CD4-positive, alpha-beta T cell treated with Interleukin-15 for 4 hours (primary cell): Measurements from ENCODE around the gene ZFAND3.
"Not testable (repeated sequence)": the region's sequence is repeated elsewhere in the genome, so short reads cannot be mapped to it uniquely, and the experiment has no call there.

Experiments used
- DNase-seq: peaks from one replicate; pipeline ENCODE4 v3.0.0-alpha.2; 2020; ENCODE audit warnings: low spot score

The ZFAND3 gene

GRCh38 chr6:37865504-37865903, 46.0 kb downstream of the ZFAND3 start:
- no peak for DNase-seq

- no peak for DNase-seq
Measured at GRCh38 chr6:37866590-37867507, 47.3 kb downstream of the ZFAND3 start.

GRCh38 chr6:37867756-37868446, 48.4 kb downstream of the ZFAND3 start:
- no peak for DNase-seq

GRCh38 chr6:37868447-37868825, 48.9 kb downstream of the ZFAND3 start:
- no peak for DNase-seq

GRCh38 chr6:37871616-37872372, 52.3 kb downstream of the ZFAND3 start:
- DNase-seq, result no peak

- DNase-seq, result no peak
Measured at GRCh38 chr6:37872373-37872745, 52.8 kb downstream of the ZFAND3 start.

- DNase-seq, result no peak
Measured at GRCh38 chr6:37874726-37875125, 55.2 kb downstream of the ZFAND3 start.

GRCh38 chr6:37875561-37876309, 56.2 kb downstream of the ZFAND3 start:
- DNase-seq, result no peak

GRCh38 chr6:37876843-37877242, 57.3 kb downstream of the ZFAND3 start:
- DNase-seq, result no peak

- DNase-seq, result no peak
Measured at GRCh38 chr6:37877373-37878149, 58.0 kb downstream of the ZFAND3 start.

- no peak for DNase-seq
Measured at GRCh38 chr6:37878150-37878710, 58.7 kb downstream of the ZFAND3 start.

GRCh38 chr6:37880602-37881001, 61.1 kb downstream of the ZFAND3 start:
- not testable (repeated sequence) for DNase-seq

- DNase-seq, result no peak
Measured at GRCh38 chr6:37882292-37882691, 62.8 kb downstream of the ZFAND3 start.

- DNase-seq, result no peak
Measured at GRCh38 chr6:37882724-37883413, 63.3 kb downstream of the ZFAND3 start.

- DNase-seq, result no peak
Measured at GRCh38 chr6:37884548-37884947, 65.0 kb downstream of the ZFAND3 start.

GRCh38 chr6:37889051-37889450, 69.5 kb downstream of the ZFAND3 start:
- DNase-seq, result no peak

- no peak for DNase-seq
Measured at GRCh38 chr6:37889486-37889885, 70.0 kb downstream of the ZFAND3 start.

GRCh38 chr6:37891072-37891471, 71.5 kb downstream of the ZFAND3 start:
- no peak for DNase-seq

- no peak for DNase-seq
Measured at GRCh38 chr6:37893257-37893656, 73.7 kb downstream of the ZFAND3 start.

- not testable (repeated sequence) for DNase-seq
Measured at GRCh38 chr6:37893734-37894133, 74.2 kb downstream of the ZFAND3 start.
